GM19467 (cell line): ENCODE measurements around the gene NFE2L1.

Experiments
- ATAC-seq: cut with Tn5 transposase; IDR thresholded peaks from one replicate; pipeline ENCODE4 v1.9.1; 2021; ENCODE audit warnings: mild to moderate bottlenecking, moderate library complexity; ENCODE audit not compliant: unreplicated experiment

The NFE2L1 gene

GRCh38 chr17:48107137-48108055 is 59.2 kb downstream of the NFE2L1 start, which contains the start of gene SNX11:
TSS of gene SNX11 (plus strand) at chr17:48107766. CDS start at chr17:48112044, 4,278 bp downstream.
- peak; percentile 78 for ATAC-seq

- ATAC-seq, result no peak
Observed at GRCh38 chr17:48110761-48111160, 62.6 kb downstream of the NFE2L1 start.
